GM12873 (cell line): ENCODE results near the gene APOBEC3C.

Source experiments
- TF ChIP-seq, protein P1 (sequence below): IDR thresholded peaks from 2 replicates; pipeline ENCODE4 v1.5.1; 2012; ENCODE audit warnings: low read depth, mild to moderate bottlenecking, moderate library complexity, low read length, control low read depth; ENCODE audit not compliant: insufficient read depth; ENCODE audit errors: missing control alignments

The APOBEC3C gene

DNA sequence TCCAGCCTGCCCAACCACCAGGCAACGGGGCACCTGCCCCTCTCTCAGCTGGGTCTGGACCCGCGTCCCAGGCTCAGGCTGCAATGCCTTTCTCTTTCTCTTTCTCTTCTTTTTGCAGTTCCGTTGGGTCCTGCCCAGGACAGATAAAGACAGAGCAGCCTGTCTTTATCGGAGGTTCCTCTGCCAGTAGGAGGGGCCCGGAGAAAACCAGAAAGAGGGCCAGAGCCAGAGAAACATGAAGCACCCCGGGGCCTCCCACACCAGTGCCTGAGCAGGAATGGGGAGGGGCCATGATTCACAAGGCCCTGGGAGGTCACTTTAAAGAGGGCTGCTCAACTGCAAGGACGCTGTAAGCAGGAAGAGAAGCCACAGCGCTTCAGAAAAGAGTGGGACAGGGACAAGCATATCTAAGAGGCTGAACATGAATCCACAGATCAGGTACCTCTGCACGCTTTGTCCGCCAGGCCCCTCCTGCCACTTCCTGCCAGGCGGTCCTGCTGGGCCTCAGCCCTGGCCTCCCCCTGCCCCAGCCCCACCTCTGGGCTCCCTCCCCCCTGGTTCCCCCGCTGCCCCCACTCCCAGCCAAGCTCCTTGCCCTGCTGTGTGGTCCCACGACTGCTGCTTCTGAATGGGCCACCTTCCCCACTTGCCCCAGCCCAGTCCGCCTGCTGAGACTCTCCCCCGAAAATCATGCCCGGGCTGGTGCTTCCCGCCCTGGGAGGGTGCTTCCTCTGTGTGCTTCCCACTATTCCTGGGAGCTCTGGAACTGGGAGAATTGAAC, at the start of gene APOBEC3C:
APOBEC3C (plus strand) TSS at position 316 of the 781 bp plus-strand sequence; CDS start at position 422, 106 bp downstream.
- TF ChIP-seq, protein P1, sequence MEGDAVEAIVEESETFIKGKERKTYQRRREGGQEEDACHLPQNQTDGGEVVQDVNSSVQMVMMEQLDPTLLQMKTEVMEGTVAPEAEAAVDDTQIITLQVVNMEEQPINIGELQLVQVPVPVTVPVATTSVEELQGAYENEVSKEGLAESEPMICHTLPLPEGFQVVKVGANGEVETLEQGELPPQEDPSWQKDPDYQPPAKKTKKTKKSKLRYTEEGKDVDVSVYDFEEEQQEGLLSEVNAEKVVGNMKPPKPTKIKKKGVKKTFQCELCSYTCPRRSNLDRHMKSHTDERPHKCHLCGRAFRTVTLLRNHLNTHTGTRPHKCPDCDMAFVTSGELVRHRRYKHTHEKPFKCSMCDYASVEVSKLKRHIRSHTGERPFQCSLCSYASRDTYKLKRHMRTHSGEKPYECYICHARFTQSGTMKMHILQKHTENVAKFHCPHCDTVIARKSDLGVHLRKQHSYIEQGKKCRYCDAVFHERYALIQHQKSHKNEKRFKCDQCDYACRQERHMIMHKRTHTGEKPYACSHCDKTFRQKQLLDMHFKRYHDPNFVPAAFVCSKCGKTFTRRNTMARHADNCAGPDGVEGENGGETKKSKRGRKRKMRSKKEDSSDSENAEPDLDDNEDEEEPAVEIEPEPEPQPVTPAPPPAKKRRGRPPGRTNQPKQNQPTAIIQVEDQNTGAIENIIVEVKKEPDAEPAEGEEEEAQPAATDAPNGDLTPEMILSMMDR, result no peak

DNA sequence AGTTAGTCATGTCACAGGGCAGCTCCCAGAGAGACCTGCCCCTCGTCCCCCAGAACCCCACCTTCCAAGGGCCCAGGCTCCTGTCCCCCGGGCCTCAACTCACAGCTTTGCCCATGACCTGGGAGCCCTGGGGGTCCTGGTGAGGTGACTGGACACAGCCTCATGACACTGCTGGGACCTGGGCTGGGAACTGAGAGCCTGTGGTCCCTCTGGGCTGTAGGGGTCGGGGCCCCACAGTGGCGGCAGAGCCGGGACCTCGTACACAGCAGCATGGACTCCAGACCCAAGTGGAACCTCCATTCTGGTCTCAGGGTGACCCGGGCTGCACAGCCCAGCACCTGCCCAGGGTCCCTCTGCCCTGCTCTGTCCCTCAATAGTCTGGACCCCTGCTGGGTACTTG, 49.8 kb upstream of the APOBEC3C start:
- TF ChIP-seq, protein P1, result no peak

DNA sequence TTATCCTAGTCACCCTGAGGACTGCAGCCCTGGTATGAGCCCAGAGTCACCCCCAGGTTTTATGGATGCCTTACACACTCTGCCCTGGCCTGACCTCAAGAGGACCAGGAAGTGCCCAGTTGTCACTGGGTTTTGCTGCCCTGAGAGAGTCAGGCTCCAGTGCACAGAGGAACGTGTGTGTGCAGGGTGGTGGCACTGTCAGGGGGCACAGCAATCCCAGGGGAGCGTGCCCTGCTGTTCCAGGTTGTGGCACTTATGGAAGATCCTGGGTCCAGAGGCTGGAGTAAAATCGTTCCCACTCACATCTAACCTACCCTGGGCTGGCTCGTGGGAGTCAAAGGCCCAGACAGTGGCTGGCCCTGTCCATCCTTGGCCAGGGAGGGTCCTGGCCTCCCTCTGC, 49.1 kb upstream of the APOBEC3C start:
- TF ChIP-seq, protein P1, result no peak

DNA sequence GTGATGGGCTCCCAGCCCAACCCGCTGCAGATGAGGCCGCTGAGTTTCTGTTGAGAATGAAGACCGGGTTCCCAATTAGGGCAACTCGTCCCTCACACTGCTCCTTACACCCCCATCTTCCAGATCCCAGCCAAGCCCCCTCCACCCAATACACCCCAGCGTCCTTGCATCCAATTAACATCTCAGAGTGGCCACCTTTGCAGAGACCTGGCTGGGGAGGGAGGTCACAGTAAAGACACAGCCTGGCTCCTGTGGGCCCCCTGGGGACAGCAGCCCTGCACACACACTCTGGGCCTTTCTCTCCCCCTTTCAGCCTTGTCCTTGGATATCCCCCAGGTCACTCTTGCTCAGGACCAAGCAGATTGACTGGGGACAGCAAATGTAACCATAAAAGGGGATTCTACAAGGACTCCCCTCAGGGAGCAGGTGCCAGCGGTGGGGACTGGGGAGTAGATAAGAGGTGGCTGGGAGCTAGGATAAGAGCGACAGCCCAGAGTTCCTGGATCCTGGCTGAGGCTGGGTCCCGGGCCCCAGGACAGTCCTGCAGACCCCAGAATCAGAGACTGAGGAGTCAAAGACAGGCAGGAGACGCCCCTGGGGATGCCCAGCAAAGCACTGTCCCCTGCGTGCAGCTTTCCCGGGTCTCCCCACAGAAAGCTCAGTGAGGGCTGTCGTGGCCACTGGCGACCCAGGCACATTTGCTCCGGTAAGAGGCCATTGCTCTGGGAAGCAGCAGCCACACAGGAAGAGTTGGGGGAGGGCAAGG, 48.3 kb upstream of the APOBEC3C start:
- TF ChIP-seq, protein P1, result no peak

DNA sequence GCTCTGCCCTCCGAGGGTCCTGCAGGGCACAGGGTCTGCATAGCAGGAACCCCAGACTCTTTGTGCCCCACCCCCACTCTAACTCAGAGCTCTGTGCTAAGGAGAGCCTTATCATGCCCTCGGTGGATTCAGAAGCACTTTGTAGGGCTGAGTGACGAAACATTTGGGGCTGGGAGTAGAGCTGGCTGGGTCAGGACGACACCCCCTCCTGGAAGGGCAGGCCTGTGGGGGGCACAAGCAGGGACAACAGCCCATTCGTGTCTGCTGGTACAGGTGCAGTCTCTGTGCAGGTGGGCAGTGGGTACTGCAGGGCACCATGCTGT, 47.7 kb upstream of the APOBEC3C start:
- TF ChIP-seq, protein P1, result no peak

DNA sequence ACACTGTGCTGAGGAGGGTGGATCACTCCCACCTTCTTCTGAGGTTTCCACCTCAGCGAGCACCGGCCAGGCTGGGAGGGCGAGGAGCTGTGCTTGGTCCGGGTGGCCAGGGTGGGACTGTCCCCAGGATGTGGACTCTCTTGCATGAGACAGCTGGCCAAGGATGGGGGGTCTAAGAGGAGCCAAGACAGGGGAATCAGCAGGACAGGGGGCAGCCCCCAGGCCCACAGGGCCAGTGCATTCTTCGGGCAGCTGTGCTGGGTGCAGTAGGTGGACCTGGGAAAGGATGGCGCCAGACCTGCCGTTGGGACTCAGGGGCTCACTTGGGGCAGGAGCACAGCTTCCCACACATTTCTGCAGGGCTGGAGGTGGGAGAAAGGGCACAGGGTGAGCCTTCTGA, 47.1 kb upstream of the APOBEC3C start:
- TF ChIP-seq, protein P1, result no peak
